ENCODE results near the gene SEPTIN2. TPM values are rescaled to one million over a fixed set of nuclear protein-coding genes. Genes with fewer than 3 reads are reported as not detected.
"Not testable (repeated sequence)": the region's sequence is repeated elsewhere in the genome, so short reads cannot be mapped to it uniquely, and the experiment has no call there.

The SEPTIN2 gene
- total RNA-seq, 1 donor from 2014 or later, result 215 TPM

DNA sequence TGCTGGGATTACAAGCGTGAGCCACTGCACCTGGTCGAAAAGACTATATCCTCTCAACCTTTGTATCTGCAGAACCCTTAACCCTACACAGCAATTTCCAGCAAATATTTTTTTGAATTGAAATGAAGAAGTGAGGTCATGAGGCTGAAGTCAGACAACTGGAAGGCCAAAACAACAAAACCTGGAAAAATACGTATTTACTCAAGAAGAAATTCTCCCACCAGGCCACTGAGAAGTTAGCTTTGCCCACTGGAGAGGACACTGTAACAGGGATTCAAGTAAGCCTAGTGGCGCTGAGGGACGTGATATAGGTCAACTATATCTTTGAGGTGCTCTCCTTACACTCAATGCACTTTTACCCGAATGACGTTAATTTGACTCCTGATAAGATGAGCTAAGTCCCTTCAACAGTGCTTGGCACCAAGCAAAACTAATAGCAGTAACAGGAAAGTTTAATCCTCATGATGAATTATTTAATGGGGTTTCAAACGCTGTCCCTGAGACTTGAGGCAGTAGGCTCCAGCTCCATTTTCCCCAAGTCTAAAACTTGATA, 2.1 kb upstream of the SEPTIN2 start:
- intact Hi-C loops (cut with micrococcal nuclease), result loop anchor here (10.0 kb wide), 1 partner anchor 689 kb away; the partner anchor contains the start of gene GPR35
- Mint-ChIP-seq H3K4me3 (peak overlapping the region; percentile 100), H3K27ac (peak overlapping the region; percentile 86)

DNA sequence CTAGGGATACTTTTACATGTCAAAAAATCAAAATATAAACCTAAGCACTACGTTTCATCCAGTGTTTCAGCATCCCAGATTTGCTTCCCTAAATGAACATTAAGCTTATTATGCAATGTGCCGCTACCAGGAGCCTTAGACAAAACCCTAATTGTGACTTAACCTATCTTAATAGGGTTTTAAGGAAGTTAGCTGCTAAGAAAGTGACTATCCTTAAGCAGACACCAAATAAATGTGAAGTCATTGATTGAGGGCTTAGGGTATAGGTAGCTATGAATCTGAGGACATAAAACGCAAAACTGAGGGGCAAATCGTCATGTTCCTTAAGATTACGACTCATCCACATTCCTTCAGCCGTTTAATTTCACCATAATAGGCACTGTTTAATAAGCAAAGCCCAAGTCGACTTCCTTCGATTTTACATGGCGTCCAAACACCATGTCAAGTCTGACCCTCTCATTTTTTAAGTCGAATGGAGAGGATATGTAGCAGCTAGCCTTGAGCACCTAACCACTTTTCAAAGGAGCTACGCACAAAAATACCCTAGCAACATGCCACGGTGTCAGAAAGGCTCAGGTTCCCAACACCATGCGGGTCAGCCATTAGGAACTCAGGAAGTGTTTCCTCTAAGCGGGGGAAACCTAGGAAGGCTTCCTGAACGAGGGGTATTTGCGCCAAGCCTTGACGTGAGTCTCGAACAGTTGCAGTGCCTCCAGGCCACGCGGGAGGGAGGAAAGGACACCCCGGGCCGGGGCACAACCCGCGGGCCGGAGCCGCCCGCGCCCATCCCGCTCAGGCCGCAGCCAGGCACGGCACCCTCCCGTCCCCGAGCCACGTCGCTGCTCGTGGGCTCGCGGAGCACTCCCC, 1.3 kb upstream of the SEPTIN2 start:
- intact Hi-C loops (cut with micrococcal nuclease), result loop anchor here (1.0 to 10.0 kb wide), 10 partner anchors 42 to 690 kb away; partner anchors contain the start of genes ATG4B, DTYMK, FARP2 and GPR35
- Mint-ChIP-seq H3K27ac (peak overlapping the region; percentile 86), H3K4me3 (peak overlapping the region; percentile 100), H3K4me1 (peaks cover 54% of the 10 kb centered on the region), H3K36me3 (ENCODE audit: low read depth) (peaks cover 35% of the 10 kb centered on the region), H3K9me3 (no peaks in the 10 kb centered on the region), H3K27me3 (no peaks in the 10 kb centered on the region)
- DNase-seq, result no peak

More for the DNA sequence above, 2.1 kb upstream of the SEPTIN2 start:
- H3K4me1 Mint-ChIP-seq, result peaks cover 58% of the 10 kb centered on the region
- DNase-seq, result no peak
- H3K27me3 Mint-ChIP-seq, result no peaks in the 10 kb centered on the region
- peaks cover 35% of the 10 kb centered on the region for H3K36me3 Mint-ChIP-seq (ENCODE audit: low read depth)
- no peaks in the 10 kb centered on the region for H3K9me3 Mint-ChIP-seq

DNA sequence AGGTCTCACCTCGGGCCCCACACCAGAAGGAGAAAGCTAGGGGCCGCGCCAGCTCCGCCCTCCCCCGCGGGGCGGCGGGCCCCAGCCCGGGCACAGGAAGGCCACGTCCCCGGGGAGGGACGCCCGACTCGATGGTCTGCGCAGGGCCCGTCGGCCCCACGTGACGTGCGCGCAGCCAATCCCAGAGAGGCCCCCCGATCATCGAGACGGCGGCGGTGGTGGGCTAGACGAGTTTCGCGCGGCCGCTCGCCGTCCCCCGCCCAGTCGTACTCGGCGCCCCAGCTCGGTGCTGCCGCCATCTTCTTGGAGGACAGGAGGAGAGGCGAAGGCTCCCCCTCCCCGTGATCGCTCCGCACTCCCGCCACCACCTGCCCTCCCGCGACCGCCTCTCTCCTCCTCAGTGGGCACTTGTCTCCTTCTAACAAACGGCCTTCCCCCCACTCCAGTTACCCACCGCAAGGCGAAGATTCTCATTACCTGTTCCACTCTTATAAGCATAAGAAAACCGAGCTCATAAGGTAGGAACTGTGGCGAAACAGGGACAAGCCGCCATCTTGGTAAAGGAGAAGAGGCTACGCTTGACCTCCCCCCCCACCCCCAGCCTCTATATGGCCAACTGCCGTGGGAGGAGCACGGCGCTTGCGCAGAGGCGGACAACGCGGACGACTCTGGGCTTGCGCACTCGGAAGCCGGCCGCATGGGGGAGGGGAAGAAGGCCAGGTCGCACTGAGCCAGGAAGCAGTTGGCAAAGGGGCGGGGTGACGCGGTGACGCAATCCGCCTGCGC, 439 bp upstream of the SEPTIN2 start, which contains the start of gene HDLBP:
Gene HDLBP (minus strand): TSS at position 580 of the 786 bp plus-strand sequence. CDS start 48,803 bp downstream, outside the sequence.
- intact Hi-C loops (cut with micrococcal nuclease), result loop anchor here (1.0 to 10.0 kb wide), 10 partner anchors 41 to 690 kb away; partner anchors contain the start of genes ATG4B, DTYMK, FARP2 and GPR35
- peak; percentile 100 for DNase-seq
- Mint-ChIP-seq H3K27me3 (no peaks in the 10 kb centered on the region), H3K4me1 (peaks cover 53% of the 10 kb centered on the region), H3K27ac (peak within 1 kb of the TSS; percentile 100), H3K9me3 (no peaks in the 10 kb centered on the region), H3K4me3 (peak within 1 kb of the TSS; percentile 100), H3K36me3 (ENCODE audit: low read depth) (peaks cover 37% of the 10 kb centered on the region)

DNA sequence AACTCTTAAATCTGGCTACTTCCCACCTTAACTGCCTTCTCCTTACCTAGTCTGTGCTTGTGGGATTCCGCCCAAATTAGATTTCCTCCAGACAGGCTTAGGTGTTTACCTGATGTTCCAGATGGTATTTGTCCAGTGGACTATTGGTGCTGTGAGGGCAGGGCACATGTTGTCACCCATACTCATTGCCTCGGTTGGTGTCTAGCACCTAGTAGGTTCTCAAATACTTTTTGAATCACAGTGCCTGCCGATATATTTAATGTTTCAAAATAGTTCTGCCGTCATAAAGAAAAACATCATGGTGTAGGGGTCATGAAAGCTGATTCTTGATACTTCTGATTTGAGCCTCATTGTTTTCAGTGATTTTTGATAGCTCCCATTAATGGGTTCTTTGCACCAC, 1.1 kb downstream of the SEPTIN2 start:
- DNase-seq, result no peak
- Mint-ChIP-seq H3K4me3 (peak overlapping the region; percentile 100), H3K4me1 (peaks cover 54% of the 10 kb centered on the region), H3K36me3 (ENCODE audit: low read depth) (peaks cover 44% of the 10 kb centered on the region), H3K9me3 (no peaks in the 10 kb centered on the region), H3K27ac (peak overlapping the region; percentile 100), H3K27me3 (no peaks in the 10 kb centered on the region)
- intact Hi-C loops (cut with micrococcal nuclease), result loop anchor here (2.0 to 10.0 kb wide), 3 partner anchors 20 to 692 kb away; partner anchors contain the start of gene GPR35

DNA sequence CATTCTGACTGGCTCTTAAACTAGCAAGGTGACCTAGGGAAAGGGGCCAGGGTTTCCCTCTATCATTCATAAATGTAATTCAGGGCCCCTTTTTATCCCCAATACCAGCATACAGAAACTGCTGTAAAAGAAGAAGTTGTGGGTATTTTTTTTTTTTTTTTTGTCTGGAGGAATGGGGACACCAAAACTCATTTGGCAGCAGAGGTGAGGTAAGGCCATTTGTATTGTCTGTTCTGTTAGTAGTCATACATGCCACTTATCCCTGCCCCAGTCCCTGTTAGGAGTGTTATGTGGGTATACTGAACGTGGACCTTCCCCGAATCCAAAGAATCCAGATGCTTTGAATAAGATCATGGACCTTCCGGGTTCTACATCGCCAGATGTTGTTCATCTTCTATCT, 1.7 kb downstream of the SEPTIN2 start:
- Mint-ChIP-seq H3K4me1 (peaks cover 53% of the 10 kb centered on the region), H3K9me3 (no peaks in the 10 kb centered on the region), H3K36me3 (ENCODE audit: low read depth) (peaks cover 44% of the 10 kb centered on the region), H3K27me3 (no peaks in the 10 kb centered on the region), H3K4me3 (peak overlapping the region; percentile 100), H3K27ac (no peak overlapping the region)
- no peak for DNase-seq
- intact Hi-C loops (cut with micrococcal nuclease), result loop anchor here (2.0 to 10.0 kb wide), 3 partner anchors 19 to 693 kb away; partner anchors contain the start of gene GPR35

DNA sequence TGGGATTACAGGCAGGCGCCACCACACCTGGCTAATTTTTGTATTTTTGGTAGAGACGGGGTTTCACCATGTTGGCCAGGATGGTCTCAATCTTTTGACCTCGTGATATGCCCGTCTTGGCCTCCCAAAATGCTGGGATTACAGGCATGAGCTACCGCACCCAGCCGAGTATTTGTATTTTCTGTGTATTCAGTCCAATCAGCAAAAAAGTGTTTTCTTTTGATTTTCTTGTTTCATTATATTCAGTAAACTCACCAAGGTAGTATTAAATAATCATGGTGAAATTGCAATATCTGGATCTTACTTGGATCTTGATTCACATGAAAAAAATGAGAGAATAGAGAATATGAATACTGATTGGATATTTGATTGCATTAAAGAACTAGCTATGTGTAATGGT, 3.1 kb downstream of the SEPTIN2 start:
- intact Hi-C loops (cut with micrococcal nuclease), result loop anchor here (5.0 to 10.0 kb wide), 2 partner anchors 298 to 694 kb away; partner anchors contain the start of gene GPR35
- not testable (repeated sequence) for H3K27ac Mint-ChIP-seq

DNA sequence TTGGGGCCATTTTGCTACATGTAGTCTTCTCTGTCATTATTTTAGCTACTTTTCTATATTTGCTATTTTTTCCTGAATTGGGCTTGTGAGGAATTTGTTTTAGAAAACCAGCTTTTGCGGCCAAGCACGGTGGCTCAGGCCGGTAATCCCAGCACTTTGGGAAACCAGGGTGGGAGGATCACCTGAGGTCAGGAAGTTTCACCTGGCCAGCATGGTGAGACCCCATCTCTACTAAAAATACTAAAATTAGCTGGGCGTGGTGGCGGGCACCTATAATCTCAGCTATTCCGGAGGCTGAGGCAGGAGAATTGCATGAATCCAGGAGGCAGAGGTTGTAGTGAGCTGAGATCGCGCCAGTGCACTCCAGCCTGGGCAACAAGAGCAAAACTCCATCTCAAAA, 4.7 kb downstream of the SEPTIN2 start:
- no peak for DNase-seq
- Mint-ChIP-seq H3K9me3 (no peaks in the 10 kb centered on the region), H3K4me3 (no peak overlapping the region), H3K4me1 (peaks cover 53% of the 10 kb centered on the region), H3K36me3 (ENCODE audit: low read depth) (peaks cover 52% of the 10 kb centered on the region), H3K27me3 (no peaks in the 10 kb centered on the region), H3K27ac (no peak overlapping the region)
- intact Hi-C loops (cut with micrococcal nuclease), result no loop called here

More for the DNA sequence above, 3.1 kb downstream of the SEPTIN2 start:
- peaks cover 44% of the 10 kb centered on the region for H3K36me3 Mint-ChIP-seq (ENCODE audit: low read depth)
- DNase-seq, H3K27me3 Mint-ChIP-seq, H3K9me3 Mint-ChIP-seq, H3K4me3 Mint-ChIP-seq: not testable (repeated sequence)
- H3K4me1 Mint-ChIP-seq, result peaks cover 48% of the 10 kb centered on the region

DNA sequence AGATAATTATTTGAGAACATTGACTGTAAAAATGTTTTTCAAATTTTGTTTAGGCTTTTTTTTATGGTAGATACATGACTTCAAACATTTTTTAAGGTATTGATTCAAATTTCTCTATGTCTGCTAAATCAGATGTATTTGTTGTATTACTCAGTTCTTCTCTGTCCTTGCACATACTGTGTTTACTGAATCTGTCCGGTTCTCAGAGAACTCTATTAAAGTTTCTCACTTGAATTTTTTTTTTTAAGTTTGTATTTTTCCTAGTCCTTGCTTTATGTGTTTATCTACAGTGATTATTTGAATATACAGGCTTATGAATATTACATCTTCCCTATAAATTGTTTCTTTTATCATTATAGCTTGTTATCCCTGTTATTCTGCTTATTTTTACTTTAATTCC, 5.3 kb downstream of the SEPTIN2 start:
- peaks cover 52% of the 10 kb centered on the region for H3K36me3 Mint-ChIP-seq (ENCODE audit: low read depth)
- H3K27ac Mint-ChIP-seq, result no peak overlapping the region
- H3K27me3 Mint-ChIP-seq, result no peaks in the 10 kb centered on the region
- peak overlapping the region; percentile 29 for H3K4me3 Mint-ChIP-seq
- H3K9me3 Mint-ChIP-seq, result no peaks in the 10 kb centered on the region
- no peak for DNase-seq
- intact Hi-C loops (cut with micrococcal nuclease), result no loop called here
- peaks cover 53% of the 10 kb centered on the region for H3K4me1 Mint-ChIP-seq

DNA sequence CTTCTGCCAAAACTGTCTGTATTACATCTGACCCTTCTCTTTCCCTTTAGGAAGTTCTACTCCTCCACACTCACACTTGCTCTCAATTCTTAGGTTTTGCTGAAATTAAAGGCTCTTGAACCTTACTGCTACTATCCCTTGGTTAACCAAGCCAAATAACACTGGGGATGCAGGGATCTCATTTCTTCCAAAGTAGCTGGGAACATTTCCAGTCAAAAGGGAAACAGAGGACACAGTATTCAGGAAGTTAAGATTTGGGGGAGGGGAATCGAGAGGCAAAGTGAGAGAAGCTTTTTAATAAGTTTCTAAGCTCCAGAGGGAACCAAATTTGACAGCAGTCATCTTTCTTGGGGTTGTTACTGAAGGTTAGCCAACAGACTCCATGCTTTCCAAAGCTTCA, 6.2 kb downstream of the SEPTIN2 start:
- Mint-ChIP-seq H3K36me3 (ENCODE audit: low read depth) (peaks cover 51% of the 10 kb centered on the region), H3K9me3 (no peaks in the 10 kb centered on the region), H3K27me3 (no peaks in the 10 kb centered on the region), H3K4me1 (peaks cover 51% of the 10 kb centered on the region), H3K4me3 (no peak overlapping the region), H3K27ac (no peak overlapping the region)
- no peak for DNase-seq
- intact Hi-C loops (cut with micrococcal nuclease), result no loop called here

DNA sequence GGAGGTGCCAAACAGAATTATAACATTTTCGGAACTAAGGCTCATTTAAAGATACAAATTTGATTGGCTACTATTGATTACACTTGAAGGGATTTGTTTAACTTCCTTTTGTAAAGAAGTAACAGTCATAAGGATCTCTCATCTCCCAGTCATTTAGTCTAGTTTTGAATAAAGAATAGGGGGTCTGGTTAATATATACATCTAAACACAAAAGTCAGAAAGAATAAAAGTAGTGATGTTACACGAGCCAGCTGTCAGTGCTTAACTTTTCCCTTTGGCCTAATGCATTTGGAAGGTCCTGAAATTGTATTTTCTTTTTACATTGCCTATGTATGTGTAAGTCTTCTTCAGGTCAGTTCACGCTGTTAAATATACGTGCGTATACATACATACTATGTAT, 8.1 kb downstream of the SEPTIN2 start:
- H3K27ac Mint-ChIP-seq, result no peak overlapping the region
- no peak for DNase-seq
- no peaks in the 10 kb centered on the region for H3K27me3 Mint-ChIP-seq
- H3K4me3 Mint-ChIP-seq, result no peak overlapping the region
- H3K36me3 Mint-ChIP-seq (ENCODE audit: low read depth), result peaks cover 49% of the 10 kb centered on the region
- H3K4me1 Mint-ChIP-seq, result peaks cover 37% of the 10 kb centered on the region
- intact Hi-C loops (cut with micrococcal nuclease), result no loop called here
- no peaks in the 10 kb centered on the region for H3K9me3 Mint-ChIP-seq

DNA sequence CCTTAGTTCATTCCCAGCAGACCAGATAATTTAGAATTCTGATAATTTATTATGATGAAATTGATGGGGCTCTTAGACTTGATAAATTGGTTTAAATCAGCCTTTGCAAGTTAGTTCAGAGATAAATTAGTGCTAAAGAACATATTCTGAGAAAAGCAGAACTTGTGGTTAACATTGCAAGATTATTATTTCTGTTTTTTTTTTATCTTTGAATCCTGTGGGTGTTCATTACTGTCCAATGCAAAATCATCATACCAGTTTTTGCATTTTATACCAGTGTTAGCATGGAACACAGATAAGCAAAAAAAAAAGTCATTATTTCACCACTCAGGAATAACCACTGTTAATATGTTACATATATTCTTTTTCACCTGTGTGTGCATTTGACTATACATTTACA, 9.1 kb downstream of the SEPTIN2 start:
- intact Hi-C loops (cut with micrococcal nuclease), result no loop called here
- no peak overlapping the region for H3K27ac Mint-ChIP-seq
- no peak for DNase-seq
- peaks cover 54% of the 10 kb centered on the region for H3K36me3 Mint-ChIP-seq (ENCODE audit: low read depth)
- no peaks in the 10 kb centered on the region for H3K9me3 Mint-ChIP-seq
- no peak overlapping the region for H3K4me3 Mint-ChIP-seq
- peaks cover 33% of the 10 kb centered on the region for H3K4me1 Mint-ChIP-seq
- H3K27me3 Mint-ChIP-seq, result no peaks in the 10 kb centered on the region

DNA sequence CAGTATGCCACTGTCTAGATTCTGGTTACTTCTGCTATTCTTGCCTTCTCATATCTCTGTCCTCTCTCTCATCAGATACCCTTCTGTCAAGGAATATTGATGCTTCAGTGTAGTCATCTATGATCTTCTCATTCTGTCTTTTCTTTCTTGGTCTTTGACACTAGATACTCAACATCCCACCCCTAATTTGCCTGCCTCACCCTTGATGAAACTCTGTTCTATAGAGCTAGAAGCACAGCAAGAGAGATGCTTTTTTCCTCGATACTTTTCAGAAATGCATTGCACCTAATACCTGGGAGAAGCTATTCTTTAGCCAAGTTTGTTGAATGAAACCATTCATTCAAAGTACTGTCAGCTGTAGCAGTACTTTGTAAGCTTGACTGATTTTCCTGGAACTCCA, 9.5 kb downstream of the SEPTIN2 start:
- Mint-ChIP-seq H3K36me3 (ENCODE audit: low read depth) (peaks cover 52% of the 10 kb centered on the region), H3K4me1 (peaks cover 28% of the 10 kb centered on the region), H3K27ac (no peak overlapping the region), H3K27me3 (no peaks in the 10 kb centered on the region), H3K9me3 (no peaks in the 10 kb centered on the region), H3K4me3 (no peak overlapping the region)
- intact Hi-C loops (cut with micrococcal nuclease), result no loop called here
- no peak for DNase-seq

Data from activated CD4-positive, alpha-beta T cell treated with anti-CD3 and anti-CD28 coated beads, Interleukin-2, amount 10 ng/mL, durations not matched to agents 24 days and 14 days (primary cell).